K562 (cell line): ENCODE results near the gene ATG7.

Experiments used
- CTCF ChIP-seq, 3 experiments: IDR thresholded peaks in 2 of 3; conservative IDR thresholded peaks in 1 of 3; 2 replicates each; pipeline ENCODE4 v1.5.1; 2011 to 2012; ENCODE audit warnings: low read length in 3 of 3, mild to moderate bottlenecking in 3 of 3, control low read depth in 2 of 3, improper control_type of control experiment in 1 of 3, inconsistent platforms in 1 of 3, low read depth in 1 of 3, mixed read lengths in 1 of 3, moderate library complexity in 1 of 3; ENCODE audit not compliant: insufficient read depth in 2 of 3
- FOXA1 ChIP-seq: fragments of 450-650 bp; IDR thresholded peaks from 2 replicates; pipeline ENCODE4 v1.6.1; 2016; ENCODE audit warnings: mild to moderate bottlenecking, borderline replicate concordance
- HNRNPK ChIP-seq: fragments of 200-400 bp; formaldehyde crosslinking; IDR thresholded peaks from one replicate; pipeline ENCODE4 v1.6.1; 2018; ENCODE audit warnings: mild to moderate bottlenecking, low read depth, low read length; ENCODE audit not compliant: poor library complexity, severe bottlenecking
- NR2C2 ChIP-seq, 2 experiments: fragments of 200-800 bp in 1 of 2; sonication (Bioruptor generic) in 1 of 2; sonication (generic) in 1 of 2; formaldehyde crosslinking in 1 of 2; IDR thresholded peaks; 2 replicates each; pipeline versions ENCODE4 v1.6.1 to v1.8.0; 2016 to 2022; ENCODE audit warnings: mild to moderate bottlenecking in 1 of 2, missing compliant biosample characterization in 1 of 2, missing genetic modification characterization in 1 of 2, missing genetic modification reagents in 1 of 2
- PRDM10 ChIP-seq: fragments of 450-650 bp; IDR thresholded peaks from 2 replicates; pipeline ENCODE4 v1.6.1; 2018; ENCODE audit not compliant: partially characterized antibody
- ZNF766 ChIP-seq: fragments of 200-800 bp; sonication (Bioruptor generic); conservative IDR thresholded peaks from 2 replicates; pipeline ENCODE4 v1.6.1; 2016; ENCODE audit warnings: missing genetic modification characterization, missing compliant biosample characterization

- no peak for TF ChIP-seq FOXA1
- no peak for TF ChIP-seq PRDM10
- TF ChIP-seq NR2C2 (CRISPR knock-in tag; IDR thresholded peaks at IDR 0.05) = no peak
- no peak for TF ChIP-seq NR2C2 (tag; IDR thresholded peaks at IDR 0.05)
- no peak for TF ChIP-seq CTCF (IDR thresholded peaks at IDR 0.05 in 2 of 3, conservative IDR thresholded peaks at IDR 0.05 in 1 of 3; ENCODE audit: insufficient read depth in 2 of 3, low read depth in 1 of 3, low read length in 3 of 3)
- no peak for TF ChIP-seq ZNF766 (CRISPR knock-in tag)
- no peak for TF ChIP-seq HNRNPK
Observed at GRCh38 chr3:11382146-11382745, 110.0 kb downstream of the ATG7 start.
